Caco-2 (cell line): ENCODE data around the gene ARL4A. TPM values are rescaled to one million over a fixed set of nuclear protein-coding genes. Genes with fewer than 3 reads are reported as not detected.

ENCODE experiments used
- BruUV-seq: library from RNA; stranded (reverse); fragments of 400-500 nt; replicated peaks from 2 replicates; lab custom pipeline; 2021; lab: Mats Ljungman, UMichigan
- CTCF ChIA-PET: fragments of 300-600 bp; sonication (Branson Sonifier 250); formaldehyde crosslinking; loops from one replicate; lab custom pipeline; 2022; ENCODE audit warnings: antibody characterized with exemption; lab: Charles Lee
- POLR2A ChIA-PET: fragments of 300-600 bp; sonication (Branson Sonifier 250); formaldehyde crosslinking; loops from one replicate; lab custom pipeline; 2022; ENCODE audit warnings: antibody characterized with exemption; lab: Charles Lee
- DNase-seq, 2 experiments: peaks; one replicate each; pipeline versions ENCODE4 v3.0.0 to v3.0.0-alpha.2; 2020 to 2022
- H3K27me3 ChIP-seq: replicated peaks from 2 replicates; pipeline ENCODE4 v1.6.0; 2011; ENCODE audit warnings: low read length; ENCODE audit not compliant: control insufficient read depth, insufficient read depth
- H3K36me3 ChIP-seq: 2 replicates; pipeline ENCODE4 v1.5.1; 2011; ENCODE audit warnings: low read length; ENCODE audit not compliant: control insufficient read depth, insufficient read depth
- H3K4me1 ChIP-seq: fragments of 250-450 bp; sonication (Bioruptor Pico); 2 replicates; pipeline ENCODE4 v1.5.1; 2020; ENCODE audit warnings: mild to moderate bottlenecking
- H3K4me3 ChIP-seq: 2 replicates; pipeline ENCODE4 v1.5.1; 2011; ENCODE audit warnings: low read depth, mild to moderate bottlenecking, control low read depth, low read length
- H3K9me3 ChIP-seq: fragments of 250-450 bp; sonication (Bioruptor Pico); 2 replicates; pipeline ENCODE4 v1.5.1; 2020; ENCODE audit warnings: mild to moderate bottlenecking, moderate library complexity
- H3K27ac Mint-ChIP-seq: one replicate; pipeline ENCODE4 v1.8.0; 2022; ENCODE audit warnings: mixed read lengths; ENCODE audit not compliant: unreplicated experiment
- H3K27me3 Mint-ChIP-seq: one replicate; pipeline ENCODE4 v1.8.0; 2022; ENCODE audit warnings: mixed read lengths; ENCODE audit not compliant: insufficient read depth, unreplicated experiment
- H3K36me3 Mint-ChIP-seq: one replicate; pipeline ENCODE4 v1.8.0; 2022; ENCODE audit warnings: mild to moderate bottlenecking, mixed read lengths; ENCODE audit not compliant: insufficient read depth, unreplicated experiment
- H3K4me1 Mint-ChIP-seq: one replicate; pipeline ENCODE4 v1.8.0; 2022; ENCODE audit warnings: low read depth, mixed read lengths; ENCODE audit not compliant: unreplicated experiment
- H3K4me3 Mint-ChIP-seq: one replicate; pipeline ENCODE4 v1.8.0; 2022; ENCODE audit warnings: mild to moderate bottlenecking, moderate library complexity, mixed read lengths; ENCODE audit not compliant: unreplicated experiment
- H3K9me3 Mint-ChIP-seq: one replicate; pipeline ENCODE4 v1.8.0; 2022; ENCODE audit warnings: mixed read lengths; ENCODE audit not compliant: unreplicated experiment
- intact Hi-C: fragments of 100-400 bp; cut with micrococcal nuclease; formaldehyde crosslinking; loops from one replicate; pipeline ENCODE4 v1.10.0; 2022; ENCODE audit not compliant: unreplicated experiment
- total RNA-seq: library from RNA; stranded (reverse); gene quantifications from 2 replicates; pipeline ENCODE4 v1.2.3, GENCODE V29; 2022
- TF ChIP-seq, protein P1 (sequence below), 2 experiments: fragments of 200-600 bp in 1 of 2; IDR thresholded peaks; 1 replicate in 1 of 2; 2 replicates in 1 of 2; pipeline versions ENCODE4 v1.5.1 to v1.8.0; 2011 to 2022; ENCODE audit warnings: antibody characterized with exemption in 1 of 2, control low read depth in 1 of 2, inconsistent platforms in 1 of 2, low read depth in 1 of 2, low read length in 1 of 2, mild to moderate bottlenecking in 1 of 2, moderate library complexity in 1 of 2; ENCODE audit not compliant: insufficient read depth in 1 of 2, severe bottlenecking in 1 of 2, unreplicated experiment in 1 of 2

Gene ARL4A
- total RNA-seq, 1 experiment from 2014 or later, result 40.6 TPM

DNA sequence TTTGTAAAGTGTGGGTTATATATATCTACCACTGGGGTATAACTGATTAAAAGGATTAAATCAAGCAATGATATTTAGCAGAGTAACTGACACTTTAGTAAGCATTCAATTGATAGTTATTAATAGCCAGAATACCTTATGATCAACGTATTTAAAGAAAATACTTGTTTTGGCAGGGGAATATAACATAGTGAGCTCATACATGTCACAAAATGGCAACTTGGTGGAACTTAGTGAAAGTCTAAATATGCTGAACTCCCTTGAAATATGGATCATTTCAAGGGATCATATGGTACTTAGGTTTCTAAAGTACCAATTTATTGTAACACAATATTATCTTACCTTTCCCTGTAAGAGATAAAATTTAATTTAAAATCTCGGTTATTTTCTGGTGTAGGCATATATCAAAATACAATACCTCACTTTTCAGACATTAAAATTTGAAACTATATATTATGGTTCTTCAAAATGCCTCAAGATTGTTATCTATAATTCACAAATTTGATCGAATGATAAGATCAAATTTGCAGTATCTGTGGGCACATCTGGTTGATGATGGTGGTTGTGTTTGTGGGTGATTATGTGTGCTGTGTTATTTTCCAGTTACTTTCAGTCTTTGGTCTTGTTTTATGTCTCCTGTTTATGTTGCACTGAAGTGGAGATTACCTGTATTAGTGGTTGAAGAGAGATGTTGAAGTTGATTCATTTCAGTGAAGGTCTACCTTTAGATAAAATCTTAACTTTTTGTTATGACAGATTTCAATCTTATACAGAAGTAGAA lies 5.2 kb downstream of the ARL4A start:
- Histone ChIP-seq H3K9me3 (no peaks in the 10 kb centered on the region), H3K36me3 (no peaks in the 10 kb centered on the region), H3K27me3 (no peaks in the 10 kb centered on the region), H3K4me1 (no peaks in the 10 kb centered on the region; the same call in 1 of the 2 replicates), H3K4me3 (no peak overlapping the region)
- H3K9me3 Mint-ChIP-seq, result no peaks in the 10 kb centered on the region
- H3K4me3 Mint-ChIP-seq, result no peak overlapping the region
- H3K36me3 Mint-ChIP-seq, result peaks cover 24% of the 10 kb centered on the region
- BruUV-seq, result no TSS peak
- ChIA-PET CTCF (no interaction called here), POLR2A (no interaction called here)
- intact Hi-C loops, result no loop called here
- TF ChIP-seq, protein P1, sequence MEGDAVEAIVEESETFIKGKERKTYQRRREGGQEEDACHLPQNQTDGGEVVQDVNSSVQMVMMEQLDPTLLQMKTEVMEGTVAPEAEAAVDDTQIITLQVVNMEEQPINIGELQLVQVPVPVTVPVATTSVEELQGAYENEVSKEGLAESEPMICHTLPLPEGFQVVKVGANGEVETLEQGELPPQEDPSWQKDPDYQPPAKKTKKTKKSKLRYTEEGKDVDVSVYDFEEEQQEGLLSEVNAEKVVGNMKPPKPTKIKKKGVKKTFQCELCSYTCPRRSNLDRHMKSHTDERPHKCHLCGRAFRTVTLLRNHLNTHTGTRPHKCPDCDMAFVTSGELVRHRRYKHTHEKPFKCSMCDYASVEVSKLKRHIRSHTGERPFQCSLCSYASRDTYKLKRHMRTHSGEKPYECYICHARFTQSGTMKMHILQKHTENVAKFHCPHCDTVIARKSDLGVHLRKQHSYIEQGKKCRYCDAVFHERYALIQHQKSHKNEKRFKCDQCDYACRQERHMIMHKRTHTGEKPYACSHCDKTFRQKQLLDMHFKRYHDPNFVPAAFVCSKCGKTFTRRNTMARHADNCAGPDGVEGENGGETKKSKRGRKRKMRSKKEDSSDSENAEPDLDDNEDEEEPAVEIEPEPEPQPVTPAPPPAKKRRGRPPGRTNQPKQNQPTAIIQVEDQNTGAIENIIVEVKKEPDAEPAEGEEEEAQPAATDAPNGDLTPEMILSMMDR (IDR thresholded peaks at IDR 0.05; ENCODE audit: insufficient read depth in 1 of 2, low read depth in 1 of 2, low read length in 1 of 2, severe bottlenecking in 1 of 2, unreplicated experiment in 1 of 2), result no peak
- no peak overlapping the region for H3K27ac Mint-ChIP-seq
- DNase-seq, result no peak
- no peaks in the 10 kb centered on the region for H3K27me3 Mint-ChIP-seq
- no peaks in the 10 kb centered on the region for H3K4me1 Mint-ChIP-seq

DNA sequence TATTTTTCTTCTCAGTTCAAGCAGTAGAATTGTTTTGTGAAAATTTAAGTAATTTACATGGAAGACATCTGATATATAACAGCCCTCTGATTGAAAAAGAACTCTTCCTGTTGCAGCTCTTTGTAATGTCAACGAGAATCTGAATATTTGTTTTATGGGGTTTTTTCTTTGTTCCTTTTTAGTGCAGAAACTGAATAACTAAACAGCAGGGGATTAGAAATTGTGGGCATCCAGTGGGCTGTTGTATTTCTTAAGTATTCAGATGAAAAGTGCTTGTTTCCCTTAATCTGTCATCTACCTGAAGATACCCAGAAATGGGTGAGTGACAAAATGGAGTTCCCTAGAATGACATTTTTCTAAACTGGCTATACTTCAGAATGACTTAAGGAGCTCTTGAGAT lies 7.4 kb downstream of the ARL4A start:
- Mint-ChIP-seq H3K36me3 (peaks cover 7% of the 10 kb centered on the region), H3K4me3 (no peak overlapping the region), H3K27ac (no peak overlapping the region), H3K9me3 (peaks cover 6% of the 10 kb centered on the region), H3K27me3 (no peaks in the 10 kb centered on the region), H3K4me1 (no peaks in the 10 kb centered on the region)
- H3K36me3 ChIP-seq, result no peaks in the 10 kb centered on the region
- intact Hi-C loops, result no loop called here
- H3K4me3 ChIP-seq, result no peak overlapping the region
- no peak for DNase-seq
- TF ChIP-seq, protein P1 (IDR thresholded peaks at IDR 0.05; ENCODE audit: insufficient read depth in 1 of 2, low read depth in 1 of 2, low read length in 1 of 2, severe bottlenecking in 1 of 2, unreplicated experiment in 1 of 2), result no peak
- no TSS peak for BruUV-seq
- no peaks in the 10 kb centered on the region for H3K9me3 ChIP-seq
- POLR2A ChIA-PET, result no interaction called here
- no peaks in the 10 kb centered on the region for H3K27me3 ChIP-seq
- no peaks in the 10 kb centered on the region; the same call in 1 of the 2 replicates for H3K4me1 ChIP-seq
- CTCF ChIA-PET, result no interaction called here

DNA sequence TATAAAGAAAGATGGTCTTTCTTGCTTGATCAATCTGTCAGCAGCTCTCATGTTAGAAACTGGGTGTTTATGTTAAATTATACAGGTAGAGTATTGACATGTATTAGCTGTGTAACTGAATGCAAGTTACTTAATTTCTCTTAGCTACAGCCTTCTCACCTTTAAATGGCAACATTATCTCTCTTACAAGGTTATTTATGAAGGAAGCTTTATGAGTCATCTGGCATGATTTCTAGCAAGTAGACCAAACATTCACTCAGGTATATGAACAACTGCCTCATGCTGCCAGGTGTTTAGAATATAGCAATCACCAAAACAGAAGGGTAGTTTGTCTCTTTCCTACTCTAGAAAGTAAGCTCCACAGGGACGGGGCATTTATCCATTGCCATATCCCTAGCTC lies 8.5 kb downstream of the ARL4A start:
- Histone ChIP-seq H3K27me3 (no peaks in the 10 kb centered on the region), H3K9me3 (peaks cover 2% of the 10 kb centered on the region; the same call in 1 of the 2 replicates), H3K36me3 (no peaks in the 10 kb centered on the region), H3K4me3 (no peak overlapping the region), H3K4me1 (no peaks in the 10 kb centered on the region)
- no TSS peak for BruUV-seq
- CTCF ChIA-PET, result interaction anchor here (0.6 to 1.0 kb wide), 2 partner anchors 8 to 453 kb away, joined by 3 read pairs; partner anchors contain the start of gene ARL4A
- Mint-ChIP-seq H3K9me3 (peaks cover 7% of the 10 kb centered on the region), H3K4me3 (no peak overlapping the region), H3K4me1 (no peaks in the 10 kb centered on the region), H3K27me3 (no peaks in the 10 kb centered on the region), H3K27ac (no peak overlapping the region), H3K36me3 (no peaks in the 10 kb centered on the region)
- DNase-seq, result no peak
- intact Hi-C loops, result no loop called here
- POLR2A ChIA-PET, result no interaction called here
- TF ChIP-seq, protein P1 (IDR thresholded peaks at IDR 0.05; ENCODE audit: insufficient read depth in 1 of 2, low read depth in 1 of 2, low read length in 1 of 2, severe bottlenecking in 1 of 2, unreplicated experiment in 1 of 2), result no peak
